Astrocyte (in vitro differentiated cells and primary cell): ENCODE results near the gene LONRF3. TPM values are rescaled to one million over a fixed set of nuclear protein-coding genes. Genes with fewer than 3 reads are reported as not detected.

Source experiments
- DNase-seq: peaks from one replicate; pipeline ENCODE4 v3.0.0-alpha.2; 2010; ENCODE audit warnings: low read depth
- FAIRE-seq: peaks from 2 replicates; lab custom pipeline; 2011; peaks lifted over from hg19 to GRCh38; lab: Jason Lieb, UNC
- H2AFZ ChIP-seq: 2 replicates; pipeline ENCODE4 v1.6.0; 2012; ENCODE audit warnings: low read depth, low read length, inconsistent platforms
- H3K27ac ChIP-seq: 2 replicates; pipeline ENCODE4 v1.5.1; 2011; ENCODE audit warnings: low read depth, low read length, inconsistent platforms
- H3K27me3 ChIP-seq: 2 replicates; pipeline ENCODE4 v1.6.0; 2011; ENCODE audit warnings: low read length, inconsistent platforms; ENCODE audit not compliant: insufficient read depth
- H3K36me3 ChIP-seq: 2 replicates; pipeline ENCODE4 v1.5.1; 2011; ENCODE audit warnings: low read length, inconsistent platforms; ENCODE audit not compliant: insufficient read depth
- H3K4me1 ChIP-seq: 2 replicates; pipeline ENCODE4 v1.5.1; 2011; ENCODE audit warnings: low read length, inconsistent platforms; ENCODE audit not compliant: insufficient read depth
- H3K4me2 ChIP-seq: 2 replicates; pipeline ENCODE4 v1.6.0; 2012; ENCODE audit warnings: low read length, inconsistent platforms
- H3K4me3 ChIP-seq: 2 replicates; pipeline ENCODE4 v1.5.1; 2011; ENCODE audit warnings: low read depth, mild to moderate bottlenecking, low read length, inconsistent platforms; ENCODE audit not compliant: insufficient read depth
- H3K79me2 ChIP-seq: 2 replicates; pipeline ENCODE4 v1.6.0; 2012; ENCODE audit warnings: mild to moderate bottlenecking, low read length, inconsistent platforms; ENCODE audit not compliant: insufficient read depth
- H3K9ac ChIP-seq: 2 replicates; pipeline ENCODE4 v1.6.0; 2012; ENCODE audit warnings: mild to moderate bottlenecking, low read length, inconsistent platforms
- H3K9me3 ChIP-seq: 2 replicates; pipeline ENCODE4 v1.5.1; 2012; ENCODE audit warnings: low read depth, mild to moderate bottlenecking, low read length, inconsistent platforms; ENCODE audit not compliant: insufficient read depth
- H4K20me1 ChIP-seq: 2 replicates; pipeline ENCODE4 v1.6.0; 2012; ENCODE audit warnings: low read length, inconsistent platforms; ENCODE audit not compliant: insufficient read depth
- H3K27ac Mint-ChIP-seq: one replicate; pipeline ENCODE4 v1.8.0; 2021; ENCODE audit warnings: mild to moderate bottlenecking, mixed read lengths; ENCODE audit not compliant: unreplicated experiment
- H3K27me3 Mint-ChIP-seq: one replicate; pipeline ENCODE4 v1.8.0; 2021; ENCODE audit warnings: low read depth, mixed read lengths; ENCODE audit not compliant: unreplicated experiment
- H3K36me3 Mint-ChIP-seq: one replicate; pipeline ENCODE4 v1.8.0; 2021; ENCODE audit warnings: low read depth, mixed read lengths; ENCODE audit not compliant: unreplicated experiment
- H3K4me1 Mint-ChIP-seq: one replicate; pipeline ENCODE4 v1.8.0; 2021; ENCODE audit warnings: low read depth, mixed read lengths; ENCODE audit not compliant: unreplicated experiment
- H3K4me3 Mint-ChIP-seq: one replicate; pipeline ENCODE4 v1.8.0; 2021; ENCODE audit warnings: mild to moderate bottlenecking, moderate library complexity, mixed read lengths; ENCODE audit not compliant: unreplicated experiment
- H3K9me3 Mint-ChIP-seq: one replicate; pipeline ENCODE4 v1.8.0; 2021; ENCODE audit warnings: mild to moderate bottlenecking, mixed read lengths; ENCODE audit not compliant: unreplicated experiment
- CTCF ChIP-seq: IDR thresholded peaks from 2 replicates; pipeline ENCODE4 v1.5.1; 2011; ENCODE audit warnings: low read depth, mild to moderate bottlenecking, inconsistent platforms, low read length, moderate library complexity; ENCODE audit not compliant: insufficient read depth
- EZH2 ChIP-seq: IDR thresholded peaks from 2 replicates; pipeline ENCODE4 v1.6.1; 2012; ENCODE audit warnings: mild to moderate bottlenecking, low read length, inconsistent platforms; ENCODE audit not compliant: insufficient read depth
- total RNA-seq: library from RNA; stranded (reverse); gene quantifications from 2 replicates; pipeline ENCODE4 v1.2.1, GENCODE V29; 2021

The LONRF3 gene
- total RNA-seq, 1 donor from 2014 or later = 0.11 TPM

GRCh38 chrX:118941147-118941546, 33.3 kb upstream of the LONRF3 start:
- Histone ChIP-seq H3K36me3 (no peaks in the 10 kb centered on the region), H2AFZ (no peak overlapping the region), H3K9ac (no peak overlapping the region), H3K27ac (no peak overlapping the region), H3K79me2 (no peaks in the 10 kb centered on the region), H3K9me3 (no peaks in the 10 kb centered on the region), H4K20me1 (no peaks in the 10 kb centered on the region), H3K4me3 (no peak overlapping the region), H3K27me3 (no peaks in the 10 kb centered on the region), H3K4me1 (no peaks in the 10 kb centered on the region), H3K4me2 (no peak overlapping the region)
- Mint-ChIP-seq H3K9me3 (no peaks in the 10 kb centered on the region), H3K27me3 (peaks cover 12% of the 10 kb centered on the region), H3K27ac (no peak overlapping the region), H3K4me3 (no peak overlapping the region), H3K4me1 (no peaks in the 10 kb centered on the region), H3K36me3 (no peaks in the 10 kb centered on the region)
- DNase-seq = no peak
- no peak for TF ChIP-seq CTCF
- no peak for TF ChIP-seq EZH2
- FAIRE-seq = no peak

- H3K9me3 Mint-ChIP-seq = no peaks in the 10 kb centered on the region
- Histone ChIP-seq H3K4me3 (no peak overlapping the region), H3K9me3 (no peaks in the 10 kb centered on the region), H3K27me3 (no peaks in the 10 kb centered on the region), H3K4me1 (no peaks in the 10 kb centered on the region), H3K4me2 (no peak overlapping the region), H3K36me3 (no peaks in the 10 kb centered on the region), H3K79me2 (no peaks in the 10 kb centered on the region), H2AFZ (no peak overlapping the region), H4K20me1 (no peaks in the 10 kb centered on the region), H3K9ac (no peak overlapping the region), H3K27ac (no peak overlapping the region)
- no peak for FAIRE-seq
- H3K36me3 Mint-ChIP-seq = no peaks in the 10 kb centered on the region
- H3K27ac Mint-ChIP-seq = no peak overlapping the region
- no peak for TF ChIP-seq CTCF
- TF ChIP-seq EZH2 = no peak
- peaks cover 11% of the 10 kb centered on the region for H3K27me3 Mint-ChIP-seq
- H3K4me3 Mint-ChIP-seq = no peak overlapping the region
- no peak for DNase-seq
- H3K4me1 Mint-ChIP-seq = no peaks in the 10 kb centered on the region
Measured at GRCh38 chrX:118943102-118943501, 31.3 kb upstream of the LONRF3 start.

GRCh38 chrX:118945921-118946320, 28.5 kb upstream of the LONRF3 start:
- no peaks in the 10 kb centered on the region for H3K79me2 ChIP-seq
- H3K27me3 ChIP-seq = no peaks in the 10 kb centered on the region
- H3K9ac ChIP-seq = no peak overlapping the region
- H3K4me3 ChIP-seq = no peak overlapping the region
- no peaks in the 10 kb centered on the region for H3K36me3 ChIP-seq
- FAIRE-seq = peak; percentile 54
- Mint-ChIP-seq H3K27ac (no peak overlapping the region), H3K4me1 (no peaks in the 10 kb centered on the region), H3K9me3 (no peaks in the 10 kb centered on the region), H3K4me3 (no peak overlapping the region), H3K27me3 (peaks cover 4% of the 10 kb centered on the region), H3K36me3 (no peaks in the 10 kb centered on the region)
- H2AFZ ChIP-seq = no peak overlapping the region
- no peaks in the 10 kb centered on the region for H3K9me3 ChIP-seq
- H3K4me2 ChIP-seq = no peak overlapping the region
- no peak overlapping the region for H3K27ac ChIP-seq
- TF ChIP-seq CTCF = no peak
- no peak for TF ChIP-seq EZH2
- H3K4me1 ChIP-seq = no peaks in the 10 kb centered on the region
- no peaks in the 10 kb centered on the region for H4K20me1 ChIP-seq
- no peak for DNase-seq
